ENCODE results near the gene CLK3. TPM values are rescaled to one million over a fixed set of nuclear protein-coding genes. Genes with fewer than 3 reads are reported as not detected.

The CLK3 gene
- total and polyA plus RNA-seq, 8 donors: 58.0 to 91.0 (median 80.3) TPM

DNA sequence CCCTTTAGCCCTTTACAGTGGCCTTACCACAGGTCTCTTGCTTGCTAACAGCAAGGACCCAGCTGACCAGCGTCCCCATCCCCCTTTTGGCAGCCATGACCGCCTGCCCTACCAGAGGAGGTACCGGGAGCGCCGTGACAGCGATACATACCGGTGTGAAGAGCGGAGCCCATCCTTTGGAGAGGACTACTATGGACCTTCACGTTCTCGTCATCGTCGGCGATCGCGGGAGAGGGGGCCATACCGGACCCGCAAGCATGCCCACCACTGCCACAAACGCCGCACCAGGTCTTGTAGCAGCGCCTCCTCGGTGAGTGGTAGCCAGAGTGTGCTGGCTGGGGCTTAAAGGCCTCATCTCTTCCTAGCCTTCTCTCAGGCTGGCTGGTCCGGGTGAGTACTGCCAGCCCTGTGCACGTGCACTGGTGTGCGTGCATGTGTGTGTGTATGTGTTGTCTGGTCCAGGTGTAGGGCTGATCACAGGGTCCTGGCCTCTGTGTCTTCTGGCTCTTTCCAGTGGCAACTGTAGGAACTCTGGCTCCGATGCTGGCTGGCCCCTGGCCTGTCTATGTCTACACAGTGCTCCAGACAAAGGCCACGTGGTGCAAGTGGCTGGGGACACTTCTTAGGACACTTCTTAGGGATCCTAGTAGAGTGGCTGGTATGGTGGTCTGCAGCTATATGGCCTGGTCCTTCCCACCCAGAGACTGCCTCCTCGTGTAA lies 4.4 kb downstream of the CLK3 start:
- no peak for ATAC-seq
- Histone ChIP-seq H3K9me3 (no peaks in the 10 kb centered on the region), H3K36me3 (peaks cover 8 to 63% of the 10 kb centered on the region in 2 donors), H3K4me3 (no peak overlapping the region), H3K4me1 (peaks cover 20 to 52% of the 10 kb centered on the region in 2 donors), H3K27me3 (no peaks in the 10 kb centered on the region), H3K27ac (no peak overlapping the region)
- intact Hi-C loops (cut with DNase I): loop anchor here in 1 of 2 donors (10.0 kb wide), 1 partner anchor 75 kb away; the partner anchor contains the start of gene ARID3B
- no peak for DNase-seq
- TF ChIP-seq, protein P1, sequence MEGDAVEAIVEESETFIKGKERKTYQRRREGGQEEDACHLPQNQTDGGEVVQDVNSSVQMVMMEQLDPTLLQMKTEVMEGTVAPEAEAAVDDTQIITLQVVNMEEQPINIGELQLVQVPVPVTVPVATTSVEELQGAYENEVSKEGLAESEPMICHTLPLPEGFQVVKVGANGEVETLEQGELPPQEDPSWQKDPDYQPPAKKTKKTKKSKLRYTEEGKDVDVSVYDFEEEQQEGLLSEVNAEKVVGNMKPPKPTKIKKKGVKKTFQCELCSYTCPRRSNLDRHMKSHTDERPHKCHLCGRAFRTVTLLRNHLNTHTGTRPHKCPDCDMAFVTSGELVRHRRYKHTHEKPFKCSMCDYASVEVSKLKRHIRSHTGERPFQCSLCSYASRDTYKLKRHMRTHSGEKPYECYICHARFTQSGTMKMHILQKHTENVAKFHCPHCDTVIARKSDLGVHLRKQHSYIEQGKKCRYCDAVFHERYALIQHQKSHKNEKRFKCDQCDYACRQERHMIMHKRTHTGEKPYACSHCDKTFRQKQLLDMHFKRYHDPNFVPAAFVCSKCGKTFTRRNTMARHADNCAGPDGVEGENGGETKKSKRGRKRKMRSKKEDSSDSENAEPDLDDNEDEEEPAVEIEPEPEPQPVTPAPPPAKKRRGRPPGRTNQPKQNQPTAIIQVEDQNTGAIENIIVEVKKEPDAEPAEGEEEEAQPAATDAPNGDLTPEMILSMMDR (IDR thresholded peaks at IDR 0.05): no peak

DNA sequence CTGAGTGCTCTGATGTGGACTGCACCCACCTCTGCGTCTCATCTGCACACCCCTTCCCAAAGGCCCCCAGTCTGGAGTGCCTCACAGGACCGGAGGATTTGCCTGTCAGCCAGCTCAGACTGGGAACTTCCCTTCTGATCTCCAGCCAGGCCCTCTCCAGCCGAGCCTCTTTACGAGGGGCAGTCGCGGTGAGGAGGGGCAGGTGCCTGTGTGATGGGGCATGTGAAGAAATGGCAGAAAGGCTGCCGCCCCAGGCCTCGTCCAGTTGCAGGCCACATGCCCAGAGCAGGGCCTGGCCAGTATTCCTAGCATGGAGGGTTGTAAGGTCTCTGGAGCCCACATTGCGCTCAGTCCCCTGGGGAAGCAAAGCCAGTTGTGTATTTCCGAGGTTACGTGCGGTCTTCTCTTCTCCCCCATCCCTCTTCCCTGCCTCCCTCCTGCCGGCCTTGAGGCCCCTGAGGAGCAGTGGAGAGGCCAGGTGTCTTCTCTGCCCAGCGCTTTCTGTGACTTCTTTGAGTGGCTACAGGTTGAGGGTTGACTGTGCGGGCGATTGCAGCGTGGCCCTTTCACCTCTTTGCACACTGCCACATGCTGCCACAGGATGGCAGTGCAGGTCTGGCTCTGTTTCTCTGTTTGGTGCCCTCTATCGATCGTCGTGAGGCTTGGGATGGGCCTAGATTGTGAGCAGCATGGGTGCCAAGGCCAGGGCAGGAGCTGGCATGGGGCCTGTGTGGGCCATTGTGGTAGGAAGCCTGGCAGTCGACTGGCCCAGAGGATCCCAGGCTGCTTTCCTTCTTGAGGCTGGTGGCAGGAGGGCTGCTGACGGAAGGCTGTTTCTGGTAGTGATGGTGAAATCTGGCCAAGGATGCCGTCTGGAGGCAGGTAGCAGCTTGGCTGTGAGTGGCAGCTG lies 5.3 kb downstream of the CLK3 start:
- no peak overlapping the region for H3K27ac ChIP-seq
- peaks cover 8 to 72% of the 10 kb centered on the region in 2 donors for H3K36me3 ChIP-seq
- ATAC-seq (peak; percentile 60), DNase-seq (peak in 2 of 4 donors; percentile 50 to 54)
- H3K4me1 ChIP-seq: peaks cover 20 to 52% of the 10 kb centered on the region in 2 donors
- H3K9me3 ChIP-seq: no peaks in the 10 kb centered on the region
- H3K4me3 ChIP-seq: no peak overlapping the region
- TF ChIP-seq, protein P1 (IDR thresholded peaks at IDR 0.05): peak; percentile 53 to 68
- H3K27me3 ChIP-seq: no peaks in the 10 kb centered on the region
- intact Hi-C loops (cut with DNase I): no loop called here

DNA sequence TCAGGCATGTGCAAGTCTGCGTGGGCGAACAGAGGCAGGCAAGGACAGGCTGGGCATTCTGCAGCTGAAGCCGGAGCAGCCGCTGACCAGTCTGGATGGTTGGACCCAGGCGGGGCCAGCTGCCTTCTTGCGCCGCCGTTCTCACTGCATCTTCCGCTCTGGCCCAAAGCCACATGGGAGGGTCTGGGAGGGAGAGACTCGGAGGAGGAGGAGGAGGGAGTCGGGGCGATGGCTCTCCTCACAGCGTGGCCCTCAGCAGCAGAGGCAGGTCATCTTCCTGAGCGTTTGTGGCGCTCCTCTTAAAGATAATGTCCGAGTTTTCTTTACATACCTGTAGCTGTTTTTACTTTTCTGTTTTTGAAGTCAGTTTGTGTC lies 5.9 kb downstream of the CLK3 start:
- TF ChIP-seq, protein P1 (IDR thresholded peaks at IDR 0.05): no peak
- Histone ChIP-seq H3K9me3 (no peaks in the 10 kb centered on the region), H3K36me3 (peaks cover 8 to 78% of the 10 kb centered on the region in 2 donors), H3K4me3 (no peak overlapping the region), H3K27me3 (no peaks in the 10 kb centered on the region), H3K27ac (no peak overlapping the region), H3K4me1 (peaks cover 20 to 50% of the 10 kb centered on the region in 2 donors)
- intact Hi-C loops (cut with DNase I): no loop called here
- DNase-seq (no peak), ATAC-seq (no peak)

DNA sequence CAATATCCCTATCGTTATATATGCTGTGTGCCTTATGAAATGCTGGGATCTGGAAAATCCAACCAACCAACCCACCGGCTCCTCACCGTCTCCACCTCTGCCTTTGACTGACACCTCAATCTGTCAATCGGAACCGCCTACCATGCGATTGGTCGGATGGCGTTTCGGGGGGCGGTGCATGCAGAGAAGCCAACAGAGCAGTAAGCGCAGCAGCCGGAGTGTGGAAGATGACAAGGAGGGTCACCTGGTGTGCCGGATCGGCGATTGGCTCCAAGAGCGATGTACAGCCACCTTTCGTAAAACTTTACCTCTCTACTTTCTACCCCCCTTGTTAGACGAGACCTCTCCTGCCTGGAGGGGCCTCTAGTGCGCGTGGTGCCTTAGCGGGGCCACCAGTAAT lies 6.3 kb downstream of the CLK3 start:
- Histone ChIP-seq H3K4me1 (peaks cover 17 to 46% of the 10 kb centered on the region in 2 donors), H3K27me3 (no peaks in the 10 kb centered on the region), H3K9me3 (no peaks in the 10 kb centered on the region), H3K4me3 (no peak overlapping the region), H3K36me3 (peaks cover 8 to 82% of the 10 kb centered on the region in 2 donors), H3K27ac (no peak overlapping the region)
- TF ChIP-seq, protein P1 (IDR thresholded peaks at IDR 0.05): no peak
- ATAC-seq: no peak
- intact Hi-C loops (cut with DNase I): no loop called here
- DNase-seq: no peak

DNA sequence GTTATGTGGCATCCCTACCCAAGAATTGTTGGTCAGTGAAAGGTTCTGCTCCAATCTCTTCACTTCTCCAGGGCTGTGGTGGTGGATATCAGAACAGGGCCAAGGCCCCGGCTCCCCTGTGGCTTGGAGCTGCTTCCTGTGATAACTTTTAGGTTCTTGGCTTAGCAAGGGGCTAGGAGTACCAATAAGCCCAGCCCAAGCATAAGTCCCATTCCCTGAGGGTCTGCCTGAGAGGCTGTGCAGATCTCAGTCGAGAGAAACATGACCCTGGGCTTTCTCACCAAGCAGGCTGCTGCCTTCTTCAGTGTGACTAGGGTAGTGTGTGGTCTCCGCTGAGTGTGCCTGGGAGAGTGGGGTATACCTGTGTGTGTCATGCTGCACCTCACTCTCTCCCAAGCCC lies 7.1 kb downstream of the CLK3 start:
- TF ChIP-seq, protein P1 (IDR thresholded peaks at IDR 0.05): no peak
- no peak for DNase-seq
- Histone ChIP-seq H3K27me3 (no peaks in the 10 kb centered on the region), H3K4me3 (no peak overlapping the region), H3K36me3 (peaks cover 8 to 90% of the 10 kb centered on the region in 2 donors), H3K9me3 (no peaks in the 10 kb centered on the region), H3K4me1 (peaks cover 9 to 37% of the 10 kb centered on the region in 2 donors), H3K27ac (no peak overlapping the region)
- no peak for ATAC-seq
- intact Hi-C loops (cut with DNase I): no loop called here

All from left lung (tissue), 10 donors.